NK-92 treated with Interleukin-12 subunit alpha and Interleukin-12 subunit beta, amount 100 ng/mL, for 24 hours (cell line): ENCODE results near the gene PPFIBP2.

Experiments
- DNase-seq: peaks from one replicate; lab custom pipeline; 2025; lab: John Stamatoyannopoulos, UW

Gene PPFIBP2

DNA sequence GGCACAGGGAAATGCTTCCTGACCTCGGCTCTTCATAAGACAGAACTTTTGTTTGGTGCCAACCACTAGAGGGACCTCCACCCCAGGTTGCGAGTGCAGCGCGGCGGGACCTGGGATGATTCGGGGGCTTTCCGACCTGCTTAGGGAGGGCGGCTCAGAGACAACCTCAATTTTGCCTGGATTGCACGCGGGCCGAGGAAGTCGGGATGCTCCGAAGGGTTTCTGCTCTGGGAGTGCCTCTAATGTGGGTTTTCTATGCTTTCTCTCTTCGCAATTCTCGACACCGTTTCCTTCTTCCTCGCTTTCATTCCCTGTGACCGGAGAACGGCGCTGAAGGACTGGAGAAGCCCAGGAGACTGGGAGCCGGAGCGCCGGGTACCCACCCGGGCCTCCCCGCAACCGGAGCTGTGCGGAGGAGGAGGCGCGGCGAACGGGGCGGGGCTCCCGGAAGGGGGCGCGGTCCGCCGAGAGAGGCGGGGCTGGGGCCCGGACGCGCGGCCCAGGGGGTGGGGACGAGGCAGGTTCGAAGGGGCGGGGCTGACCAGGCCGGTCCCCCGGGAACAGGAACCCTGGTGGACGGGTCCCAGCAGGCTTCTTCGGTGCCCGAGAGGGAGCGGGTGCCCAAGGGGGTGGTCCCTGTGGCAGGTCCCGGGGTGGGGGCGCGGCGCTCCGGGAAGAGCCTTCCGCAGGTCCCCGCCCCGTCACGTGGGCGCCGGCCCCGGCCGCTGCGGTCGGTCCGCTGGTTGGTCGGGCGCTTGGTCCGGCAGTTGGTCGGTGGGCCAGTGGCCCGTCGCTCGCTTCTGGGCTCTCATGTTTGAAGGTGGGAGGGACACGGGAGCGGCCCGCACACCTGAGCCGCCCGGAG, at the start of gene PPFIBP2:
Gene PPFIBP2 (plus strand): TSS at position 766 of the 865 bp plus-strand sequence. CDS start 35,477 bp downstream, outside the sequence.
- DNase-seq, result peak; percentile 18

DNA sequence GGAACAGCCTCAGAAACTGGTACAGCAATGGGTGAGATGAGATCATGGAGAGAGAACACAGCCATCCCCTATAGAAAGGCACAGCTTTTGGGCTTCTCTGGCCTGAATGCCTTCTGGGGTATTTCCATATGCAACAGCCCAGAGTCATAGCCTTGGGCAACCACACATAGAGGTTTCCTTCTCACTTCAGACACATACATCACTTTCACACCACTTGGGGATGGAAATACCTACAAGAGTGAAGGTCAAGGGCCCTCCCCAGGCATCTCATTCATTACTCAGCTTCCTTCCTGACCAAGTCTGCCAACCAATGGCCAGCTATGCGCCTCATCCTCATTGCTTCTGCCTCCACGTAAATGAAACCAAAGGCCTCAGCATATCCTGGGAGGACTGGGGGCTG, 46.1 kb upstream of the PPFIBP2 start:
- no peak for DNase-seq

DNA sequence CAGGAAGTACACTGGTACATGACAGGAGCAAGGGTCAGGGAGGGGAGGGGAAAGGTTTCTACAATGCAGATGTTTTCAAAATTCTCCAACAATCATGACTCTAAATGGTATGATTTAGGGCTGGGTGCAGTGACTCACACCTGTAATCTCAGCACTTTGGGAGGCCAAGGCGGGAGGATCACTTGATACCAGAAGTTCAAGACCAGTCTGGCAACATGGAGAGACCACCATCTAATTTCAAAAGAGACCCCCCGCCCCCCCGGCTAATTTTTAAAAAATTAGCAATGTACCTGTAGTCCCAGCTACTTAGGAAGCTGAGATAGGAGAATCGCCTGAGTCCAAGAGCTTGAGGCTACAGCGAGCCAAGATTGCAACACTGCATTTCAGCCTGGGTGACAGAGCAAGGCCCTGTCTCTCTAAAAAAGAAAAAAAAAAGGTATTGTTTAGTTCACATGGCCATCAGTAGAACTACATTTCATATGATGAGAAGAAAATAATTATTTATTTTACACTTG, 44.4 kb upstream of the PPFIBP2 start:
- no peak for DNase-seq

DNA sequence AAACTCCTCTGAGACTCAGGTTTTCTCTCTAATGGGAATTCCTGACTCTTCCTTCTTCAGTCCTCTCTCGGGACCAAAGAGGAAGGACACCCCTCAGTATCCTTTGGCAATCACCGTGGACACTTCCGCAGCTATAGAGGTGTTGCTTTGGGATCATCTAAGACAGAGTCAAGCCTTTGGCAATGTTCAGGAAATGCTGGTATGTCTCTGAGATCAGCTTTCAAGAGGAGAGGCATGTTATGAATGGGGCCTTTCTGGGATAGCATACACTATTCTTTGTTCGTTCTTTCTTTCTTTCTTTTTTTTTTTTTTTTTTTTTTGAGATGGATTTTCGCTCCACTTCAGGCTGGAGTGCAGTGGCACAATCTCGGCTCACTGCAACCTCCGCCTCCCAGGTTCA, 42.7 kb upstream of the PPFIBP2 start:
- no peak for DNase-seq

DNA sequence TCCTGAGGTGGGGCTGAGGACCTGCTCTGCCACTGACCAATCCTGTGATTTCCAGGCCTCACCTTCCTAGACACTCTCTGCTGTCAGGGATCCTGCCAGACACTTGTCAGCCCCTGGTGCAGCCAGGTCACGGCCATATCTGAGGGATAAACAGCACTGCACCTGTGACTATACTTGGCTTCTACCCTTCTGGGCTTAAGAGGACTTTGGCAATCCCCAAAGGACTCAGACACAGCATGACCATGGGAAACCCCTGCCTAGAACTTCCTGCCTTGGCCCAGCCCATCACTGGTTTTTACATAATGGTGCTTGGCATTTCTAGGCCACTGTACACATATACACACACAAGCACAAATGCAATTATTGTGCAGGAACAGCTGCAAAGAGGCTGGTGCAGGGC, 40.1 kb upstream of the PPFIBP2 start:
- DNase-seq, result no peak

DNA sequence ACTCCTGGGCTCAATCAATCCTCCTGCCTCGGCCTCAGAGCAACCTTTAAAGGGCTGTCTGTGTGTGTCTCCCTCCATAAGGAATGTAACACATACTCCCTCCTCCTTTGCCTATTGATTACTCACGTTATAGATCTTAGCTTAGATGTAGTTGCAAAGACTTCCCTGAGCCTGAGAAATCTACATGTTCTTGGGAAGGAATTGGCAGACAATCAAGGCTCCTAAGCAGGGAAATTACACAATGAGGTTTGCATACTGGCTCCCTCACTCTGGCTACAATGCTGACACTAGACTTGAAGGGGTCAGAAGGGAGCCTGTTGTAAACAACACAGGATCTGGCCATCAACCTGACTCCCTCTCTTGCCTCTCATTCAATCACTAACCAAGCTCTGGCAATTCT, 33.7 kb upstream of the PPFIBP2 start:
- no peak for DNase-seq

DNA sequence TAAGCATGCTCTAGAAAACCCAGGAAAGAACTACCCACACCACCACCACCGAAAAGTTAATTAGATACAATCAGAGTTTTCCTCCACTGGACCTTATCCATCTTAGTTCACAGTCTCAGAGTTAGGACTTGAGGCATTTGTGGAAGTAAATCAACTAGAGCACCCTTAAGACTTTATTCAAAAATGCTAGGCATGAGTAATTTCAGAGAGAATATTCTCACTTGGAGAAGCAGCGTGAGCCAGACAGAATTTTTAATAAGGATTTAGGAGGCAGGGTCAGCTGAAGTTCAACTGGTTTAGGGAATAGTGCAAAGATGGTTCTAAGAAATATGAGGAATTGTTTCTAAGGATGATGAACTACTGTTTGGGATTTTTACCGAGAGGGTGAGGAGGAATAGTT, 29.7 kb upstream of the PPFIBP2 start:
- no peak for DNase-seq

DNA sequence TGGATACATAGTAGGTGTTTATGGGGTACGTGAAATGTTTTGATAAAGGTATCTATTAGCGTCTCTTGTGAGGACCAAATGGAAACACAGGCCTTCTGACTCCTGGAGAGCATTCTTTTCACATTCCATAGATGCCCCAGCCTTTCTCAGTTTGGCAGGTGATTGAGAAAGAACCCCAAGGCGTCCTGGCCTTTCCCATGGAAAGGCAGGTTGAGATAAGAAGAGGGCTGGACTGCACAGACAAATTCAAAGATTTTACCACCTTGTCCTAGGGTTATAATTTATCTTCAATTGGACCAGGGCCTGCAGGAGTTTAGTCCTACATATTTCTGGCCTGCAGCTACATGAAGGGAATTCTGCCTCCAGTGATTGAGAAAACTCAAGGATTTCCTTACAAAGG, 29.2 kb upstream of the PPFIBP2 start:
- DNase-seq, result no peak

DNA sequence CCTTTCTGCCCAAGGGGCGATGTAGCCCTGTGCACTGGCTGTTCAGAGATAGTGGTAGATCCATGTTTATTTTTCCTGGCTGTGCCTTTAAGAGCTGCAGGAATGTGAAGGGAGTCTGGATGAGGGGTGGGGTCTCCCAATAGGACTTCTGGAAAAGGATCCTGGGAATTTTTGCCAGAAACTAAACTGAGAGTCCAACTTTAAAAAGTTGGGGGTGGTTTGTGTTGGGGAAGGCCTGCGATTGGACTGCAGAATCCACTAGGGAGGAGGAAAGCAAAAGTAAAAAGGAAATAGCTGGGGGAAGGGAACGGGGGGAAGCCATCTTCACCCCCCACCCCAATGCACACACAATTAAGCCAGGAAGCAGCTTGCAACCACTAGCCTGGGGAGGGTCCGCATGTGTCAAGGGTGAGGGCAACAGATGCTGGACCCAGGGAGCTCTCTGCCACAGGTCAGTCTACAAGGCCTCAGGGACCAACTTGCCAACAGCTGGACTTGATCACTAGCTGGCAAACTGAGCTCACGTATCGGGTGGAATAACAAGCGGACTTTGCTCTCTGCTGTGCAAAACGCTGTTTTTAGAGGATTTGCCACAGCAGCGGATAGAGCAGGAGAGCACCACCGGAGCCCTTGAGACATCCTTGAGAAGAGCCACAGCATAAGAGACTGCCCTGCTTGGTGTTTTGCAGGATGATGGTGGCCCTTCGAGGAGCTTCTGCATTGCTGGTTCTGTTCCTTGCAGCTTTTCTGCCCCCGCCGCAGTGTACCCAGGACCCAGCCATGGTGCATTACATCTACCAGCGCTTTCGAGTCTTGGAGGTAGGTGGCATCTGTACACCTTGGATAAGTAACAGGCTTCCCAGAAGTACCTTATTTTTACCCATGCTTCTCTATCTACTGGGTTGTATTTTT, 28.4 kb upstream of the PPFIBP2 start, which contains the start of gene OLFML1:
Gene OLFML1 (plus strand): TSS at position 321 of the 912 bp plus-strand sequence. CDS start 370 bp downstream, at position 691.
- no peak for DNase-seq

DNA sequence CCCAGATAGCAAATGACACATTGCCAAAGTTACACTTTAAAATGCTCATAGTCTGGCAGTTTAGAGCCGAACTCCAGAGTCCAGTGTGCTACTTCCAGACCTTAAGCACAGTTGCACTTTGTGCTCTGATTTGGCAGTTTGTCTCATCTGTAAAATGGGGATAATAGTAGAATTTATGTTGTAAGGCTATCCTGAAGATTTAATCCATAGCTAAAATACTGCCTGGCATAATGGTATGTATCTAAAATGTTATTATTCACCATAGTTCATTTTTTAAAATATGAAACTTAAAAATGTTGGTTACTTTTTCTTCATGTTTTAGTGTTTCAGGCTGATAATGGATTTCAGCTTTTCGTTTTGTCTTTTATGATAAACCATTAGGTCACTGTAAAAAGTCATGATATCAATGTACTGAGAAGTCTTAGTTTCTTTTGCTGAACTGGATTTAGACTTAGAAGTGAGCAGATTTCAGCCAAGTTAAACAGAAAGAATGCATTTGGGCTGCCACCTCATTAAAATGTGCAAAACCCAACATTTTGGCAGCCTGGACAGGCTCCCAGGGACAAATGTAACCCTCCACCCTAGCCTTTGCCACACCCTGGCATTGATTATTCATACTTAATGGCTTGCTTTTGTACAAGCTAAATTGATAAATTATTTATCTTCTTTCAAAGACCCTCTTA, 27.6 kb upstream of the PPFIBP2 start:
- no peak for DNase-seq

DNA sequence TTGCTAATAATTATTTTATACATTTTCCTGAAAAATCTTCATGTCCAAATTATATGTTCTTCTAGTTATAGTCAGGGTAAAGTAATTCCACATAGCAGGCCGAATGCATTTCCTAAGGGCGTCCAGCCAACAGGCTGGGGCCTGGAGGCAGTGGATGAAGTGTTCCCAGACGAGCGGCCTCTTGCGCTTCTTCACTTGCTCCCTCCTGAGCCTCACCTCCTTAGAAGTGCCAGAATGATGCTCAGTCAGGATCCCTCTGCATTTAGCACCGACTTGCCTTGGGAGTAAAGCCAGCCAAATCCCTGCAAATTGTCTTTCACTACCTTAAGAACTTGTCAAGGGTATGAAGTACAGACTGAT, 27.0 kb upstream of the PPFIBP2 start:
- no peak for DNase-seq

DNA sequence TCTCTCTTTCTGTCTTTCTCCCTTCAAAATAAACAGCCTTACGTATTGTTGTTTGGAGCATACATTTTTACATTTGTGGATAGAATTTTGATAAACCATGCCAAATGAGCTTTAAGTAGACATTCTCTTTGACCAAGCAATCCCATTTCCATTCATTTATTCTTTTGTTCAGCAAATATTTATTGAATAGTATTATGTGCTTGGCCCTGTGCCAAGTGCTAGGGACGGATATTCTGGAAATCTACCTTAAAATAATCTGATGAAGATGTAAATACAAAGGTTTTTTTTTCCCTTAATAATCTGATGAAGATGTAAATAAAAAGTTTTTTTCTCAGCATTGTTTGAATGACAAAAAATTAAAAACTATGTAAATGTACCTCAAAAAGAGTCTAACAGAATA, 26.4 kb upstream of the PPFIBP2 start:
- no peak for DNase-seq

DNA sequence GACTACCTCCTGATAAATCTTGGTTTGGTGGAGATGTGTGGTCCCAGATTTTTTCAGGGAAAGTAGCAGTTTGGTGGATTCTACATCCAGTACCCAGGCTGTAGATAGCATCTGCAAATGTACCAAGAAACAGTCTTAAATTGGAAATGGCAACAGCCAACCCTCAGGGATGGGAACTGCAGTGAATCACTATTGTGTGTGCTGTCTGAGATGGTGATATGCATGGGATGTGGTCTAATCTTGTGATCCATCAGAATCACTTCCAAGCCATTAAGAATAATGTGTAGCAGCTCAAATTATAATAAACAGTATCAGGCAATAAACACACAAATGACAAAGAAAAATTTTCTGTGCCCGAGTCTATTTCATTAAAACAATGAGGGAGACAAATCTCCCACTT, 25.1 kb upstream of the PPFIBP2 start:
- no peak for DNase-seq

DNA sequence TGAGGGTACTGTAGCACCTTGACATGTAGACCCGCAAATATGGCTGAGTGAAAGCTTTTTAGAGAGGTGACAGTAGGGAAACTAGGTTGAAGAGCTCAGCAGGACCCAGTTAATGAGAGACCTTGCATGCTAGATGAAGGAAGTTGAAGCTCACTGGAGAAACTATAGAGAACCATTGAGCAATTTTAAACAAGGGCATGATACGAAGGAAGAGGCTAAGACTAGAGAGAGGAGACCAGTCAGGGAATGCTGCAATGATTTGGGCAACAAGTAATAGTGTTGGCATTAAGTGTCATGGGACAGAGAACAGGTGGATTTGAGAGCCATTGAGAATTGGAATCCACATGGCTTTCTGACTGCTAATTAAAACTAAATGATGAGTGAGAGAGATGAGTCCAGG, 24.4 kb upstream of the PPFIBP2 start:
- no peak for DNase-seq

DNA sequence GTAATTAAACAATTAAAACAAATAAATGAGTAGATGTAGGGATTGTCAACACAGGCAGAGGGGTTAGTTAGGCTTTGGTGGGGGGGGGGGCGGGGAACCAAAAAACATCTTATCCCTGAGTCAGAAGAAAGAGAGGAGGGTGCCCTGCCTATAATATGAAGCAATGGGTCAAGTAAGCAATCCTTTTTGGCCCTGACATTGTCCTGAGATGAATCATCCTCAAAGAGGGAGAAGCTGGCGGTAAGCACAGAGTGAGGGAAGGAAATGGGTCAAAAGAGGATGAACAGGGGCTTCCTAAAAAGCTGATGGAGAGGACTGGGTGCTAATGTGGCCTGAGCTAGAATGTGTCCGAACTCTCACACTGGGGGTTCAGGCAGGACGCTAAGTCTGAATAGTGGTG, 23.7 kb upstream of the PPFIBP2 start:
- DNase-seq, result no peak

DNA sequence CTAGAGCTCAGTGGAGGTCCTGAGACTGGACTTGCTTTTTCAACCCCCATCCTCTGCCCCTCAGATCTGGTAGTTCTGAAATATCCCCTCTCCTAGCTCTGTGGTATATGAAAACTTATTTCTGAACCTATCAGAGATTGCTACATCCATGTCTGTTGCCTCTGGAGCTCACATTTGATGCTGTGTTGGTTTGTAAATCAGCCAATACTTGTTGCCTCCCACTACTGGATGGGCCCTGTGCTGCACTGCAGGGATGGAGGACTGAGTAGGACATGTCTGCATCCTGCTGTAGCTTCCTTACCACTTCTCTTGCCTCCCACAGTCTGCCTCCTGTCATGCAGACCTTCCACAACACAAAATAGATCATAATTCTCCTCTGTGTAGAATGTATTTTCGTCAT, 23.3 kb upstream of the PPFIBP2 start:
- DNase-seq, result no peak

DNA sequence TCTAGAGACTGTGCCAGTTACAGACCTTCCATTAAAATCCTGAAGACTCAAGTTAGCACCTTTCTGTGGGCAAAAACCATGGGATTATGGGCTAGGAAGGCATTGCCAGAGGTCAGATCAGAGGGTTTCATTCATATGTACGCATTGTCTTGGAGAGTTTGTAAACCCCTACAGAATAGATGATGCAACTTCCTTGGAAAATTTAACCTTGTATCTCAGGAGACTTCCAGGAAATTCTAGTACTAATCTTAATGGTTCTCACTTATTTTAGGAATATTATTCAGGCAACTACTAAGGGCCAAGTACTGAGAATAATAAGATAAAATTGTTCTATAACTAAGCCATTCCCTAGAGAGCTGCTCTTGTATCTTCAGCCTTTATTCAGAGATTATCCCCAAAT, 21.5 kb upstream of the PPFIBP2 start:
- no peak for DNase-seq

DNA sequence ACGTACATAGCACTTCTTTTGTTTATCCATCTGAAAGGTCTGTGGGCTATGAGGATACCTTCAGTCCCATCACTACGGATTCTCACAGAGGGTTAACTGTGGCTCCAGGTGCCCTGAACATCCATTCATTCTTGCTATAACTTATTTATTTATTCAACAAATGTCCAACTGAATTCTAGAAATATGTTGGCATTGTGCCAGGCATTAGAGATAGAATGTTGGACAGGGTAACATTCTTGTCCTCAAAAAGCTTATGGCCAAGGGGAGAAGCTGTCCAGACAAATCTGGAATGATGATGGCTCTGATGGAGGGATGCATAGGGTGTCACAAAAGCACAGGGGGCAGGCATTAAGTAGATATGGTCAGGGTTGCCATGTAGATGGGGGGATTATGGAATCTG, 20.1 kb upstream of the PPFIBP2 start:
- no peak for DNase-seq

DNA sequence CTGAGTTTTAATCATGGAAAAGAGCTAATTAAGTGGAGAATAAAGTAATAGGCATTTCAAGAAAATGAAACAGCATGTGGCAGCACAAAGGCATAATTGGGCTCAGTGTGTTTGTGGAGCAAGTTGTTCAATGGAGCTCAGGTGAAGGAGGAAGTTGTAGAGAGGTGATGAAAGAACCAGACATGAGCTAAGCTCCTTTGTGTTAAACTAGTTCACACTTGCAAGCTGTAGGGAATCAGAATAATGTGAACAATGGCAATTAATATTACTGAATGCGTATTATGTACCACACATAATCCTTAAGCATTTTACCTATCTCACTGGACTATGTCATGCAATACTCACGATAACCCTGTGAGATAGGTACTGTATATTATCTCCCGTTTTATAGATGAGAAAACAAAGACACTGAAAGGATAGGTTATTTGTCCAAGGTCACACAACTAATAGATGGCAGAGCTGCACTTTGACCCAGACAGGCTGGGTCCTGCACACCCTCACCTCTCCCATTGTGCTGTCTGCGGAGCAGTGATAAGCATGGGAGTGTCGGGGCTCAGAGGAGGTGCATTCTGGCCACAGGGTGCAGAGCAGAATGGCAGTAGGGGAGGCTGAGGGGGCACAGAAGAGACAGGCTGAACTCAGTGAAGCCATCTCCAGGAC, 19.6 kb upstream of the PPFIBP2 start:
- no peak for DNase-seq

DNA sequence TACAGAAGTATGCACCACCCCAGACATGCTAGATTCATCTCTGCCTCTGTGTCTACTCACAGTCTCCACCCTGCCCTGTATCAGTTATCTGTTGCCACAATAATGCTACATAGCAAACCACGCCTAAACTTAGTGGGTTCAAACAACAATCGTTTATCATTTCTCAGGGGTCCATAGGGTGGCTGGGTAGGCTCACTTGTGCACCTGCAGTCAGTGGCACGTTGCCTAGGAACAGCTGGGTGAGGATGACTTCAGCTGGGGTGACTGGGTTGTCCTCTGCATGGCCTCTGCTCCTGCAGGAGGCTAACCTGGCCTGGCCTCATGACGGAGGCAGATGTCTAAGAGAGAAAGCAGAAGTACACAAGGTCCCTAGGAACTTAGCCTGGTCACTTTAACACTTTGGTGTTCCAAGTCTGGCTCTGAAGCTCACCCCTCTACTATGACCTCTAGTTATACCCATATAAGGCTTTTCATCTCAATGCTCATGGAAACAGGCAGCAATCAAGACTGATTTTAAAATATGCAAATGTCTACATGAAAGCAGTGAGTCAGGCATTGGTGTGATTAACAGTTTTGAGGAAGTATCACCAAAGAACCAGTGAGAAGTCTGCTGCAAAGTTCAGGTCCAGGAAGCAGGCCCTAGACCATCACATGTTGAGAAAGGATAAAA, 17.8 kb upstream of the PPFIBP2 start:
- no peak for DNase-seq

DNA sequence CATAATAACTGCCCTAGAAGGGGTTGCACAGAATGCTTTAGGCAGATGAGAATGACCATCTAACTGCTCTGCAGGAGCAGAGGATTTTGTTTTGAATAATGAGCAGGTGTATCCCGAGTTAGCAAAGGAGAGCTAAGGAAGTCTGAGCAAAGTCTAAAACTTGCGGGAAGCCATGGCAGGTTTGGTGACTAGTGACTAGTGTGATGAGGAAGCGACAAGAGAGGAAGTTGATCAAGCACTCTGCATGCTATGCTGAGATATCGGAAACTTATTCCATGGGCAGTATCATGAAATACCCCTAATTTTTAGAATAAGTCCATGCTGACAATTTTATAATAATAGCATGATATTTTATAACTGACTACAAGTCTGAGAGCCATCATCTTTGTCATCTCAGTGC, 15.6 kb upstream of the PPFIBP2 start:
- no peak for DNase-seq
